ENCODE measurements around the gene LRRN3.

GRCh38 chr7:111086532-111086931 is 4.4 kb upstream of the LRRN3 start:
- no peak for TF ChIP-seq CTCF (IDR thresholded peaks at IDR 0.05)
- no peak for TF ChIP-seq POLR2A (IDR thresholded peaks at IDR 0.05)
- TF ChIP-seq POLR2AphosphoS5 (IDR thresholded peaks at IDR 0.05), result no peak
- TF ChIP-seq EP300 (IDR thresholded peaks at IDR 0.05), result no peak

All from upper lobe of left lung (tissue), 4 donors.